ENCODE results near the gene TXNRD2. TPM values are rescaled to one million over a fixed set of nuclear protein-coding genes. Genes with fewer than 3 reads are reported as not detected.
A peak's percentile ranks its signal among the peaks of the same experiment; 100 is the strongest.

The TXNRD2 gene
- total and polyA plus RNA-seq, 8 donors: 6.4 to 69.5 (median 42.3) TPM

DNA sequence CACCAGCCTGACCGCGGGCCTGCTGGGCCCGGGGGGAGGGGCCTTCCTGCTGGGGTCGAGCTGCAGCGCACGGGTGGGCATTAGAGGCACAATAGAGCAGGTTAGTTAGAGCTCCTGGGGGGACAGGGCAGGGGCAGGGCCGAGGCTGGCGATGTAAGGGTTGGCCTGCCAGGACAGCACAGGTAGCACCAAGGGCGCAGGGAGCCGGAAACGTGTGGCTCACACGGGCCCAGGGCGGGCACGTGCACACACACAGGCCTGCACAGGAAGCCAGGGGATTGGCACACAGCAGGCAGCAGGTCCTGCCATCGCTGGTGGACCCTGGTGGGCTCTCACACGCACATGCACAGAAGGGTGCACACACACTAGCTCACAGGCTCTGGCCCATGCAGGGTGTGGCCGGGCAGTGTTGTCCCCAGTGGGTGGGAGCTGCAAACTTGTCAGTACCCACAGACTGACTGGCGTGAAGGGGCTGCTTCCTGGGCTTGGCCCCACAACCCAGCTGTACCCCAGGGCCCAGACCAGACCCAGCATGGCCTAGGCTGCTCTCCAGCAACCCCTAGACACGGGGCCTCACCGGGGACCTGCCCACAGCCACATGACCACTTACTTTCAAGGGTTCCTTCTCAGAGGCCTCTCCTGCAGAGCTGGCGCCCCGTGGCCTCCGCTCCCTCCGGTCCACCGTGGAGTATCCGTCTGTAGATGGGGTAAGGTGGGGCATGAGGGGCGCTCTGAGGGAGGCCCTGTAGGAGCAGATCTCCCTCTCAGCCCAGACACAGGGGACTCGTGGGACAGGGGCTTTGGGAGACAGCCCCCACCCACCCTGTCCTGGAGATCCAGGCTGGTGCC is 29.9 kb upstream of the TXNRD2 start:
- Histone ChIP-seq H3K4me1 (peaks cover 6 to 65% (median 37%) of the 10 kb centered on the region in 4 donors), H3K4me3 (no peak overlapping the region), H3K9me3 (no peaks in the 10 kb centered on the region), H3K36me3 (peaks cover 0 to 71% (median 50%) of the 10 kb centered on the region in 4 donors), H3K27ac (peak overlapping the region in 3 of 5 donors; percentile 27 to 59 (median 54)), H3K27me3 (no peaks in the 10 kb centered on the region)
- DNase-seq: peak in 1 of 2 donors; percentile 40
- 52 to 64% (median 57%) methylated on average over 19 to 28 of the region's 28 CpGs for WGBS, 5 donors
- TF ChIP-seq POLR2A (IDR thresholded peaks at IDR 0.05): no peak
- no peak for TF ChIP-seq CTCF (IDR thresholded peaks at IDR 0.05)
- no peak for TF ChIP-seq EP300 (IDR thresholded peaks at IDR 0.05)
- TF ChIP-seq POLR2AphosphoS5 (IDR thresholded peaks at IDR 0.05): no peak
- intact Hi-C loops (cut with DNase I; ENCODE audit: low total_unique reads): no loop called here

- TF ChIP-seq POLR2AphosphoS5 (IDR thresholded peaks at IDR 0.05) (peak in 1 of 3 donors; percentile 38), POLR2A (IDR thresholded peaks at IDR 0.05) (no peak), CTCF (IDR thresholded peaks at IDR 0.05) (peak in 5 of 7 experiments; percentile 86 to 99 (median 93))
- no peak overlapping the region for H3K4me3 ChIP-seq
- H3K27ac ChIP-seq: peak overlapping the region in 4 of 5 donors; percentile 17 to 59 (median 40)
- H3K36me3 ChIP-seq: peaks cover 0 to 79% (median 56%) of the 10 kb centered on the region in 4 donors
- intact Hi-C loops (cut with DNase I; ENCODE audit: low total_unique reads): no loop called here
- H3K9me3 ChIP-seq: no peaks in the 10 kb centered on the region
- peaks cover 6 to 69% (median 37%) of the 10 kb centered on the region in 4 donors for H3K4me1 ChIP-seq
- WGBS, 5 donors: 39 to 51% (median 40%) methylated on average over 19 to 25 of the region's 25 CpGs
- no peaks in the 10 kb centered on the region for H3K27me3 ChIP-seq
- DNase-seq: peak; percentile 74 to 87
These were observed 29.1 kb upstream of the TXNRD2 start for GRCh38 chr22:19970479-19971275.

GRCh38 chr22:19970031-19970478 is 28.4 kb upstream of the TXNRD2 start:
- Histone ChIP-seq H3K9me3 (no peaks in the 10 kb centered on the region), H3K4me3 (no peak overlapping the region), H3K27me3 (no peaks in the 10 kb centered on the region), H3K36me3 (peaks cover 0 to 85% (median 62%) of the 10 kb centered on the region in 4 donors), H3K27ac (peak overlapping the region in 4 of 5 donors; percentile 17 to 59 (median 37)), H3K4me1 (peaks cover 6 to 71% (median 36%) of the 10 kb centered on the region in 4 donors)
- no peak for DNase-seq
- 65 to 78% (median 72%) methylated on average over 6 to 9 of the region's 9 CpGs for WGBS, 5 donors
- TF ChIP-seq CTCF (IDR thresholded peaks at IDR 0.05) (no peak), EP300 (IDR thresholded peaks at IDR 0.05) (no peak), POLR2AphosphoS5 (IDR thresholded peaks at IDR 0.05) (no peak), POLR2A (IDR thresholded peaks at IDR 0.05) (no peak)
- intact Hi-C loops (cut with DNase I; ENCODE audit: low total_unique reads): no loop called here
